Activated T-cell treated with anti-CD3 and anti-CD28 coated beads for 48 hours (primary cell): ENCODE results near the gene UBA3.

ENCODE experiments used
- DNase-seq: peaks from one replicate; pipeline ENCODE4 v3.0.0-alpha.2; 2020; ENCODE audit warnings: low read depth

The UBA3 gene

GRCh38 chr3:69065318-69065964 is 14.7 kb downstream of the UBA3 start:
- no peak for DNase-seq

GRCh38 chr3:69063636-69064035 is 16.5 kb downstream of the UBA3 start:
- no peak for DNase-seq

GRCh38 chr3:69059688-69060087 is 20.5 kb downstream of the UBA3 start:
- no peak for DNase-seq

- DNase-seq: no peak
These were observed 21.3 kb downstream of the UBA3 start for GRCh38 chr3:69058947-69059224.

- no peak for DNase-seq
These were observed 21.8 kb downstream of the UBA3 start for GRCh38 chr3:69058180-69058946.

GRCh38 chr3:69052472-69052898 is 27.7 kb downstream of the UBA3 start:
- DNase-seq: no peak

- peak; percentile 91 for DNase-seq
These were observed 28.3 kb downstream of the UBA3 start, which contains the start of gene TMF1 for GRCh38 chr3:69051756-69052471. Gene TMF1 (minus strand): TSS chr3:69052333. CDS start chr3:69052086, 247 bp downstream.

- DNase-seq: no peak
These were observed 31.2 kb downstream of the UBA3 start for GRCh38 chr3:69048990-69049389.

GRCh38 chr3:69044608-69045007 is 35.6 kb downstream of the UBA3 start:
- no peak for DNase-seq

- DNase-seq: no peak
These were observed 46.7 kb downstream of the UBA3 start for GRCh38 chr3:69033470-69033869.

- no peak for DNase-seq
These were observed 47.4 kb downstream of the UBA3 start for GRCh38 chr3:69032737-69033136.

GRCh38 chr3:69032142-69032541 is 48.0 kb downstream of the UBA3 start:
- DNase-seq: no peak

GRCh38 chr3:69031635-69032034 is 48.5 kb downstream of the UBA3 start:
- DNase-seq: no peak

GRCh38 chr3:69020857-69021256 is 59.3 kb downstream of the UBA3 start:
- DNase-seq: no peak

GRCh38 chr3:69020424-69020823 is 59.7 kb downstream of the UBA3 start:
- DNase-seq: no peak

GRCh38 chr3:69016901-69017300 is 63.3 kb downstream of the UBA3 start:
- DNase-seq: no peak

- no peak for DNase-seq
These were observed 64.1 kb downstream of the UBA3 start for GRCh38 chr3:69016102-69016501.

GRCh38 chr3:69014022-69014580 is 66.1 kb downstream of the UBA3 start:
- no peak for DNase-seq

- DNase-seq: peak; percentile 81
These were observed 66.7 kb downstream of the UBA3 start, which contains the start of gene EOGT for GRCh38 chr3:69013253-69014021. Gene EOGT (minus strand): TSS chr3:69013684. CDS start chr3:69009846, 3,838 bp downstream.

GRCh38 chr3:69012800-69013252 is 67.3 kb downstream of the UBA3 start:
- DNase-seq: peak; percentile 31

- DNase-seq: no peak
These were observed 67.9 kb downstream of the UBA3 start for GRCh38 chr3:69012100-69012799.
